ENCODE measurements around the gene MCC.

The MCC gene

DNA sequence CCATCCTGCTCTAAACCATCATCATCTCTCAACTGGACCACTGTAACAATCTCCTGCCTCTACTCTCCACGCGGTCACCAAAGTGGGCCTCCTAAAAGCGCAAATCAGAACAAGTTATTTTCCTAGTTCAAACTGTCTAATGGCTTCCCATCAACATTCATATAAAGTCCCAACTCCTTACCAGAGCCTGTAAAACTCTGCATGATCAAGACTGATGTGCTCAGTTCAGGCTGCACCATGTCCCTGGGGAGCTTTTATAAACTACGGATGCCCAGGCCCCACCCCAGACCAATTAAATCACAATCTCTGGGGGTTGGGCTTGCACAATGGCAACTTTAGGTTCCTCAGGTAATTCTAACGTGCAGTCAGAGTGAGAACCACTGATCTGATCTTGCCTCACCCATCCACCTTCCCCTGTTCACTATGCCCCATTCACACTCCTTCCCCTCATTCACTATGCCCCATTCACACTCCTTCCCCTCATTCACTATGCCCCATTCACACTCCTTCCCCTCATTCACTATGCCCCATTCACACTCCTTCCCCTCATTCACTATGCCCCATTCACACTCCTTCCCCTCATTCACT lies 382.5 kb downstream of the MCC start:
- no peaks in the 10 kb centered on the region for H3K36me3 ChIP-seq (ENCODE audit: control insufficient read depth, insufficient read depth, low read length)
- no peaks in the 10 kb centered on the region for H3K27me3 ChIP-seq (ENCODE audit: control insufficient read depth, insufficient read depth, low read length, poor library complexity, severe bottlenecking)
- no peaks in the 10 kb centered on the region for H3K4me1 ChIP-seq (ENCODE audit: control insufficient read depth, insufficient read depth, low read length)
- H3K9me3 ChIP-seq (ENCODE audit: control insufficient read depth, low read length) = no peaks in the 10 kb centered on the region
- H3K4me3 ChIP-seq (ENCODE audit: insufficient read depth, low read depth, low read length) = no peak overlapping the region
- no peak overlapping the region for H3K27ac ChIP-seq (ENCODE audit: insufficient read depth, low read depth, low read length, poor library complexity, severe bottlenecking)
- 93 to 94% methylated on average over 5 of the region's 5 CpGs for WGBS, 2 experiments

DNA sequence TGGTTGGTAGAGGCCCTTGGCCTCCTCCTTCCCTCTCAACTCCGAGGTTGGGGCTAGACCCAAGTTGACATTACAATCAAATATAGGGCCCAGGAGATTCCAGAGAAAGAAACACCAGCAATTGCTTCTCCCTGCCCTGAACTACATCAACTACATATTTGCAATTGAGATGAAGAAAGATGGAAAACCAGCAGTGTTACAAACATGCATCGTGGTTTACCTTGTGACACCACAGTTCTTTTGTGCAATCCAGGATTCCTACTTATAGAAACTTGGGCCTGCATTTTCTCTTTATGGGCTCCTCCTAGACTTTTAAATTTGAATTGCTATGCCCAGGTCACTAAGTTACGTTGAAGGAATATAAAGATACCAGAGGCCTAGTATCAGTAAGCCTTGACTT lies 384.9 kb downstream of the MCC start:
- Histone ChIP-seq H3K27me3 (ENCODE audit: control insufficient read depth, insufficient read depth, low read length, poor library complexity, severe bottlenecking) (no peaks in the 10 kb centered on the region), H3K36me3 (ENCODE audit: control insufficient read depth, insufficient read depth, low read length) (no peaks in the 10 kb centered on the region), H3K4me1 (ENCODE audit: control insufficient read depth, insufficient read depth, low read length) (no peaks in the 10 kb centered on the region), H3K9me3 (ENCODE audit: control insufficient read depth, low read length) (no peaks in the 10 kb centered on the region), H3K27ac (ENCODE audit: insufficient read depth, low read depth, low read length, poor library complexity, severe bottlenecking) (no peak overlapping the region), H3K4me3 (ENCODE audit: insufficient read depth, low read depth, low read length) (no peak overlapping the region)
- WGBS, 2 experiments = 93% methylated on average over 3 of the region's 3 CpGs

DNA sequence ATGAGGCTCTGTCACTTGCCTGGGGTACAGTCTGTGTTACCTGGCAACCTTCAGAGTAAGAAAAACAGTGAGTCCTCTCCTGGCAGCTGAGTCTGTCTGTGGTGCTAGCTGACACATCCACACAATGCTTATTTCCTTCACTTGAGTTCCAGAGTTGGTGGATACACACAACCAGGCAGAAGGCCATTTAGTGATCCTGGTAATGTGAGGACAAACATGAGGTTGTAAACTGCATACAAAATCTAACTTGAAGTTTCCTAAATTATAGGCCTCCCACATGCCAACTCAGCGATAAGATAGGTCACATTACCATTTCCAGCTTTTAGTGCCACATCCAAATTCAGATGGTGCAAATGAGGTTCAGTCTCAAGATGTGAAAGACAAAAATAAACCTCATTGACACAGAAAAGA lies 386.1 kb downstream of the MCC start:
- Histone ChIP-seq H3K27me3 (ENCODE audit: control insufficient read depth, insufficient read depth, low read length, poor library complexity, severe bottlenecking) (no peaks in the 10 kb centered on the region), H3K4me1 (ENCODE audit: control insufficient read depth, insufficient read depth, low read length) (no peaks in the 10 kb centered on the region), H3K27ac (ENCODE audit: insufficient read depth, low read depth, low read length, poor library complexity, severe bottlenecking) (no peak overlapping the region), H3K36me3 (ENCODE audit: control insufficient read depth, insufficient read depth, low read length) (no peaks in the 10 kb centered on the region), H3K4me3 (ENCODE audit: insufficient read depth, low read depth, low read length) (no peak overlapping the region), H3K9me3 (ENCODE audit: control insufficient read depth, low read length) (no peaks in the 10 kb centered on the region)
- 91% methylated on average over 1 of the region's 1 CpG for WGBS, 2 experiments

DNA sequence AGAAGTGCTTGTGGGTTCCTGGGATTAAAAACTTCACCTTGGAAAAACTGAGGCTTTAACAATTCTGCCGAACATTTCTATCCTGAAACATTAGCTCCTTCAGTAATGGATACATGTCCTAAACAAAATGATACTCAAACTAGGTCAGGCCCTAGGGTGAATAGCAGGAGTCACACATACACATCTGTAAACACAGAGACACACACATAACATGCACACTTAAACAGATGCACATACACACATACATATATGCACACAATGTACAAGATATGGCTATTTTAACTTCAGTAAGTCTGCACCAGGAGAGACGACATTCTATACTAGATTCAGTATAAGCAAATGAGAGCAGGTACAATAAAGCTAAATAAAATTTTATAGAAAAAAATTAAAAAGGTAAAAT lies 387.3 kb downstream of the MCC start:
- WGBS, 2 experiments = 86 to 98% methylated on average over 1 of the region's 2 CpGs
- H3K27ac ChIP-seq (ENCODE audit: insufficient read depth, low read depth, low read length, poor library complexity, severe bottlenecking) = no peak overlapping the region
- H3K27me3 ChIP-seq (ENCODE audit: control insufficient read depth, insufficient read depth, low read length, poor library complexity, severe bottlenecking) = no peaks in the 10 kb centered on the region
- H3K4me3 ChIP-seq (ENCODE audit: insufficient read depth, low read depth, low read length) = no peak overlapping the region
- no peaks in the 10 kb centered on the region for H3K9me3 ChIP-seq (ENCODE audit: control insufficient read depth, low read length)
- no peaks in the 10 kb centered on the region for H3K4me1 ChIP-seq (ENCODE audit: control insufficient read depth, insufficient read depth, low read length)
- H3K36me3 ChIP-seq (ENCODE audit: control insufficient read depth, insufficient read depth, low read length) = no peaks in the 10 kb centered on the region

DNA sequence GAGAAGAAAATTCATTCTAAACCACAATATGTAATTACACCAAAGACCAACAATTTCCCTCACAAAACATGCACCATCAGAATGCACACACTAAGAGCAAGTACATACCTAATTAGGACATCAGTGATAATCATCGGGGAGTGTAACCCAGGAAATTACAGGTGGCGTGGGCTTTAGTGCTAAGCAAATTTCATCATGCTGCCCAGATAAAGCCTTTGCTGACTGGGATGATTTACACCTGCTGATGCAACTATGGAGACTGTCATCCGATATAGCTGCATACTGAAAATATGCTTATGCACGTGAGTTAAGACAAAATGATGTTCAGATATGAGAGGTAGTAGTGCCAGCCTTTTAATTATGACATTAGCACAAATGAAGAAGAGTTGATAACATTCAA lies 388.4 kb downstream of the MCC start:
- Histone ChIP-seq H3K36me3 (ENCODE audit: control insufficient read depth, insufficient read depth, low read length) (no peaks in the 10 kb centered on the region), H3K27ac (ENCODE audit: insufficient read depth, low read depth, low read length, poor library complexity, severe bottlenecking) (no peak overlapping the region), H3K9me3 (ENCODE audit: control insufficient read depth, low read length) (no peaks in the 10 kb centered on the region), H3K27me3 (ENCODE audit: control insufficient read depth, insufficient read depth, low read length, poor library complexity, severe bottlenecking) (no peaks in the 10 kb centered on the region), H3K4me3 (ENCODE audit: insufficient read depth, low read depth, low read length) (no peak overlapping the region), H3K4me1 (ENCODE audit: control insufficient read depth, insufficient read depth, low read length) (no peaks in the 10 kb centered on the region)
- WGBS, 2 experiments = 95 to 96% methylated on average over 4 of the region's 4 CpGs

DNA sequence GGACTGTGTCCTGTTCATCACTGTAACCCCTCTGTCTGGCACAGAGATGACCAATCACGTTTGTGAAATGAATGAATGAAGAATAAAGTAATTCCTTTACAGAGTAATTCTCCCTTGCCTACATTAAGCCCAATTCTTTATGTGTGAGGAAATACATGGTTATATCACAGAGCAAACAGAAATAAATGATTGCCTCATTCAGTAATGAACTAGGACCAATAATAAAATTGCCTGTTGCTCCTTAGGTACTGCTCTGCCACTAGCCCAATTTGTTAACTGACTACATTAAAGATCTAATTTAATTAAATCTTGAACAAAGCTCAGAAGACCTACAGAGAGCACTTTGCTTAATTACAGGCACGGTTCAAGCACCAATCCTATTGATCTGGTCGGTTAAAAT lies 389.9 kb downstream of the MCC start:
- Histone ChIP-seq H3K4me1 (ENCODE audit: control insufficient read depth, insufficient read depth, low read length) (no peaks in the 10 kb centered on the region), H3K27ac (ENCODE audit: insufficient read depth, low read depth, low read length, poor library complexity, severe bottlenecking) (no peak overlapping the region), H3K4me3 (ENCODE audit: insufficient read depth, low read depth, low read length) (no peak overlapping the region), H3K36me3 (ENCODE audit: control insufficient read depth, insufficient read depth, low read length) (no peaks in the 10 kb centered on the region), H3K9me3 (ENCODE audit: control insufficient read depth, low read length) (no peaks in the 10 kb centered on the region), H3K27me3 (ENCODE audit: control insufficient read depth, insufficient read depth, low read length, poor library complexity, severe bottlenecking) (no peaks in the 10 kb centered on the region)
- WGBS, 2 experiments = 96 to 100% methylated on average over 2 of the region's 3 CpGs

DNA sequence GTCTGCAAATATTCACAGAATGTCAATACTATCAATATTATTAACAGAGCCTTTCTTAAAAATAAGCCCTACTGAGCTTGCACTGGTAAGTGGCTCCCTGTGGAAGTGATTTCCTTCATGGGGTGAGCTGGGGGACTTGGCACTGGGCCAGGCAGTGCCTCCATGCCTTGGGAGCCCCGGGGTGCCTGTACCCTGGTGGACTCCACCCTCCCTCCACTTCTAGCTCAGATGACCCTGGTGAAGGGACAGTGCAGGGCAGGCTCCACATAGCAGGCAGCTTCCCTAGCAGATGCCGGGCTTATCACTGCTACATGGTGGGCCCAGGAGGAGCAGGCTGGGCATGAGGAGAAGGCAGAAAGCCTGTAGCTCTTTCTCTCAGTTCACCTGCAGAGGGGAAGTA lies 392.4 kb downstream of the MCC start:
- Histone ChIP-seq H3K4me3 (ENCODE audit: insufficient read depth, low read depth, low read length) (no peak overlapping the region), H3K4me1 (ENCODE audit: control insufficient read depth, insufficient read depth, low read length) (no peaks in the 10 kb centered on the region), H3K36me3 (ENCODE audit: control insufficient read depth, insufficient read depth, low read length) (no peaks in the 10 kb centered on the region), H3K27me3 (ENCODE audit: control insufficient read depth, insufficient read depth, low read length, poor library complexity, severe bottlenecking) (no peaks in the 10 kb centered on the region), H3K27ac (ENCODE audit: insufficient read depth, low read depth, low read length, poor library complexity, severe bottlenecking) (no peak overlapping the region), H3K9me3 (ENCODE audit: control insufficient read depth, low read length) (no peaks in the 10 kb centered on the region)
- WGBS, 2 experiments = 86 to 93% methylated on average over 2 of the region's 2 CpGs

DNA sequence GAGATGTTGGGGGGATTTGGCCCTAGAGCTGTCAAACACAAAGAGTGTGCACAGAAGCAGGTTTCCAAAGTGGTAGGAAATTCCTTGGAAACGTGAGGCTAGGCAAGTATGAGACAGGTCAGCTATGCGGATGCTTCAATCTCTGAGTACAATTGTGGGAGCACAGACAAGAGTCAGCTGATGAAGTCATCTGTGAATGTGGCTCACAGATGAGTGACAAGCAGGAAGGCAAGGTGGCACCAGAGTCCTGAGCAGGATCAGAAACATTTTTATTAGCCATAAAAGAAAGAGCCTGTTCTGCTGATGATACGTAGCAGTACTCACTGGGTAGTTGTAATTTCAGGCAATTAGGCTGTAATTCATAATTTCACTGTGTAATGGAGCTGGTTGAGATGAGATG lies 394.7 kb downstream of the MCC start:
- H3K27me3 ChIP-seq (ENCODE audit: control insufficient read depth, insufficient read depth, low read length, poor library complexity, severe bottlenecking) = no peaks in the 10 kb centered on the region
- H3K4me3 ChIP-seq (ENCODE audit: insufficient read depth, low read depth, low read length) = no peak overlapping the region
- 92 to 94% methylated on average over 3 of the region's 3 CpGs for WGBS, 2 experiments
- H3K4me1 ChIP-seq (ENCODE audit: control insufficient read depth, insufficient read depth, low read length) = no peaks in the 10 kb centered on the region
- H3K36me3 ChIP-seq (ENCODE audit: control insufficient read depth, insufficient read depth, low read length) = no peaks in the 10 kb centered on the region
- no peak overlapping the region for H3K27ac ChIP-seq (ENCODE audit: insufficient read depth, low read depth, low read length, poor library complexity, severe bottlenecking)
- H3K9me3 ChIP-seq (ENCODE audit: control insufficient read depth, low read length) = no peaks in the 10 kb centered on the region

DNA sequence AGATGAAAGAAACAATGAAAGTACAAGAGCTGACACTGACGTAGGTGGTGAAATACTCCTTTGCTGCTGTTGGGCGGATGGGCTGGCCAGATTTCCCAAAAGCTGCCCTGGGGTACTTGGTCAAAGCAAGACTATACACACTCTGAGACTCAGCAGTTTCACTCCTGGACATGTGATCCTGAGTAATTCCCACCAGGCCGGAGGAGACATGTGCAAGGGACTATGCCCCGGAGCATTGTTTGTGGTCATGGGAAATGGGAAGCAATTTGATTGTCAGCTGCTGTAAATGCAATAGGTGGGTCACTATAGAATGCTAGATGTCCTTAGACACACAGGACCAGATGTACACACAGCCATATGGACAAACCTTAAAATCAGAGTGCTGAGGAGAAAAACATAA lies 395.6 kb downstream of the MCC start:
- WGBS, 2 experiments = 72% methylated on average over 4 of the region's 4 CpGs
- Histone ChIP-seq H3K27me3 (ENCODE audit: control insufficient read depth, insufficient read depth, low read length, poor library complexity, severe bottlenecking) (no peaks in the 10 kb centered on the region), H3K4me3 (ENCODE audit: insufficient read depth, low read depth, low read length) (no peak overlapping the region), H3K9me3 (ENCODE audit: control insufficient read depth, low read length) (no peaks in the 10 kb centered on the region), H3K36me3 (ENCODE audit: control insufficient read depth, insufficient read depth, low read length) (no peaks in the 10 kb centered on the region), H3K27ac (ENCODE audit: insufficient read depth, low read depth, low read length, poor library complexity, severe bottlenecking) (no peak overlapping the region), H3K4me1 (ENCODE audit: control insufficient read depth, insufficient read depth, low read length) (no peaks in the 10 kb centered on the region)

DNA sequence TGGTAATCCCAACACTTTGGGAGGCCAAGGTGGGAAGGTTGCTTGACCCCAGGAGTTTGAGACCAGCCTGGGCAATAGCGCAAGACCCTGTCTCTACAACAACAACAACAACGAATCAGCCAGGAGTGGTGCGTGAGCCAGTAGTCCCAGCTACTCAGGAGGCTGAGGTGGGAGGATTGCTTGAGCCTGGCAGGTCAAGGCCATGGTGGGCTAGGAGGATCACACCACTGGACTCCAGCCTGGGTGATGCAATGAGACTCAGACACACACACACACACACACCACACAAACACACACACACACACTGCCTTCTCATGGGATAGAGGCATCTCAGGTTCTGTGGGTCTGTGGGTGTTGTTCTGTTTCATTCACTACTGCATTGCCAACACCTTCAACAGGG lies 396.6 kb downstream of the MCC start:
- Histone ChIP-seq H3K9me3 (ENCODE audit: control insufficient read depth, low read length) (no peaks in the 10 kb centered on the region), H3K27me3 (ENCODE audit: control insufficient read depth, insufficient read depth, low read length, poor library complexity, severe bottlenecking) (no peaks in the 10 kb centered on the region), H3K36me3 (ENCODE audit: control insufficient read depth, insufficient read depth, low read length) (no peaks in the 10 kb centered on the region), H3K4me1 (ENCODE audit: control insufficient read depth, insufficient read depth, low read length) (no peaks in the 10 kb centered on the region), H3K27ac (ENCODE audit: insufficient read depth, low read depth, low read length, poor library complexity, severe bottlenecking) (no peak overlapping the region), H3K4me3 (ENCODE audit: insufficient read depth, low read depth, low read length) (no peak overlapping the region)
- WGBS, 2 experiments = 91 to 100% methylated on average over 3 of the region's 3 CpGs

Data from ectodermal cell (in vitro differentiated cells).